Kidney capillary endothelial cell (primary cell): ENCODE measurements around the gene MGST1.
"Not testable (repeated sequence)": the region's sequence is repeated elsewhere in the genome, so short reads cannot be mapped to it uniquely, and the experiment has no call there.

Source experiments
- DNase-seq: peaks from one replicate; pipeline ENCODE4 v3.0.0-alpha.2; 2018; ENCODE audit warnings: low spot score

The MGST1 gene

GRCh38 chr12:16352481-16352880, 5.0 kb downstream of the MGST1 start:
- DNase-seq: no peak

DNA sequence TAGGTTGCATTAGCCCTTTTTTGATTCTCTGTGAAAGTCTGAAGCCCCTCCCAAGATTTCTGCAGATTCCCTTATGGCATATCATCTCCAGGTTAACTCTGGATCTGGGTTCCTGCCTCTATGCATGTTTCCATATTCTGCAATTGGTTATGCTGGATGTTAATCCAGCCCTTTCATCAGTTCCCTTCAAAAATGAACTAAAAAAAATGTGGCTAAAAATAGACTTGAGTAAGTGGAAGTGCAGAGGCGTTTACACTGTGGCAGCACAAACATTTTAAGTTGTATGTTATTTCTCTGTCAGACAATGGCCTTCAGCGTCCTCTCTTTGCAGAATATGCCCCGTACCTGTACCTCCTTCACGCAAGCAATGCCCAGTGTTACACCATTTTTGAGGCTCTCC, 11.4 kb downstream of the MGST1 start:
- DNase-seq: no peak

DNA sequence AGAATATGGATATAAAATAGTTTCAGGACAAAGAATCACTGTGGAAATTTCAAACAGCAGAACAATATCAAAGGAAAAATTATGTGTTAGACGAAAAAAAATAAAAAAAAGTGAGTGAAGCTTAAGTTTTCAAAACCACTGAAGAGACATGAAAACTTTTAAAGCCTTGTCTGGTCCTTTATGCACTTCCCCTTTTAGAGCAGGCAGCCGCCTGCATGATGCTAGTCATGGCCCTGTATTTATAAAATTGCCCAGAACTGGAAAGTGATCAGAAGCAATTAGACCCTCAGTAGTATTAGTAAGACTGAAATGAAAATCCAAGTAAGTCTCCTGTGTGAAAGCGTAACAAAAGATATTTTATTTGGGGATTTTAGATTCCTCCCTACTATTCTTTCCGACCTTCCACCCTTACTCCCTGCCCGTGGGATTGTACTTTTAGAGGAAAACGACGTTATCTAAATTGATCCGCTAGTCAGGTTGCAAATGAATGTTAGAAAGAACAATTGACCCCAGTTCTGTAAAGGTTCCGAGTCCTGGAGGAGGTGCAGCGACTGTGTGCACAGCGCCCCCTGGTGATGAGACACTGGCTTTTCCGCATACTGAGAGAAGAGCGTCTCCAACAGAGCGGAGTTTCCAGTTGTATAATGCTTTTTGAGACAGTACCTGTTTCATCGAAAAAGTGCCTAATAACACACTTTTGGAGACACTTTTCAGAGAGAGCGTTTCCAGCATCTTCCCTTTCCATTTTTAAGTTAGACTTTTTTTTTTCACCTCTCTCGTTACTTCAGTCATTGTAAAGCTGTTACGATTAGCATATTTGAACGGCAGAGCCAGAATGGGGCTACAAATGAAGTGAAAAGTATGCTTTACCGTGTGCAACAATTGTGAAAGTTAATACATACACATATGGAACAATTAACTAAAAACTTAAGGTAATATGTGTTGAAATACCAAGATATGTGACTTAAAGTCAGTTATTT, 12.4 kb downstream of the MGST1 start:
- DNase-seq: no peak

- DNase-seq: no peak
Observed at GRCh38 chr12:16361142-16361783, 13.8 kb downstream of the MGST1 start.

DNA sequence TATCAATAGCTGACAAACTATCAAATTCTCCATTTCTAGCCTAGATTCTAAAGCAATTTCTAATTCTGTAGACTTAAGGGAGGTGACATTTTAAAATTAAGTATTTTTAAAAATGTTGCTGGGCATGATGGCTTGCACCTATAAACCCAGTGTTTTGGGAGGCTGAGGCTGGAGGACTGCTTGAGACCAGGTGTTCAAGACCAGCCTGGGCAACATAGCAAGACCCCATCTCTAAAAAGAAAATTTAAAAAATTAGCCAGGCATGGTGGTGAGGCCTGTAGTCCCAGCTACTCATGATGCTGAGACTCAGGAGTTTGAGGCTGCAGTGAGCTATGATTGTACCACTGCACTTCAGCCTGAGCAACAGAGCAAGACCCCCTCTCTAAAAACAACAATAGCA, 15.1 kb downstream of the MGST1 start:
- DNase-seq: no peak

DNA sequence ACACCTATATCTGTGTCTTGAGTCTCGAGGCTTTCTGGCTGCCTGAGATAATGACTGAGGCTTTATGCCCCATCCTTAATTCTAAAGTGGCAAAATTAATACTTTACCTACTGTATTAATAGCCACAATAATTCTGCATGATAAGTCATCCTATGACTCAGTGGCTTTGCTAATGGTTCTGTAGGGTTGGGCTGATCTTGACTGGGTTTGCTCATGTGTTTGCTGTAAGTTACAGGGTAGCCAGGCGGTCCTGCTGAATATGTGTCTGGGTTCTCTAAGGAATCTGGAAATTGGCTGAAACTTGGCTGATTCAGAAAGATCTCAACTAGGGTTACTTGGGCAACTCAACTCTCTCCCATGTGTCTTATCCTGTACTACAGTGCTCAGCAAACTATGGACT, 21.7 kb downstream of the MGST1 start:
- no peak for DNase-seq

DNA sequence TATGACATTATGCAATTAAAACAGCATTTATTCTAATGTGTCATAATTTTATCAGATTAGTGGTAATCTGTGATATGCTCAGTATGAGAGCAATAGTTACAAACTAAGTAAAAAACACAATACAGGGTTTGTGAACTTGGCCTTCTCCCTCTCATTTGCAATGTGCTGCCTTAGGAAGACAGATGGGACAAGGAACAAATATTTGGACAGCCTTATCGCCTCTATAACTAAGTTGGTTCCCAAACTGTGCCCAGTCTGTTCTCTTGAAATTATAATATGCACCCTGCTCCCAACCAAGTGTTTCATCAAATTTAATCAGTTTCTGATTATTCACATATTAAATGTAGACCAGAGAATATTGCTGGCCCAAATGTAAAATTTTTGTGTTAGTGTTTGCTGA, 22.7 kb downstream of the MGST1 start:
- no peak for DNase-seq

DNA sequence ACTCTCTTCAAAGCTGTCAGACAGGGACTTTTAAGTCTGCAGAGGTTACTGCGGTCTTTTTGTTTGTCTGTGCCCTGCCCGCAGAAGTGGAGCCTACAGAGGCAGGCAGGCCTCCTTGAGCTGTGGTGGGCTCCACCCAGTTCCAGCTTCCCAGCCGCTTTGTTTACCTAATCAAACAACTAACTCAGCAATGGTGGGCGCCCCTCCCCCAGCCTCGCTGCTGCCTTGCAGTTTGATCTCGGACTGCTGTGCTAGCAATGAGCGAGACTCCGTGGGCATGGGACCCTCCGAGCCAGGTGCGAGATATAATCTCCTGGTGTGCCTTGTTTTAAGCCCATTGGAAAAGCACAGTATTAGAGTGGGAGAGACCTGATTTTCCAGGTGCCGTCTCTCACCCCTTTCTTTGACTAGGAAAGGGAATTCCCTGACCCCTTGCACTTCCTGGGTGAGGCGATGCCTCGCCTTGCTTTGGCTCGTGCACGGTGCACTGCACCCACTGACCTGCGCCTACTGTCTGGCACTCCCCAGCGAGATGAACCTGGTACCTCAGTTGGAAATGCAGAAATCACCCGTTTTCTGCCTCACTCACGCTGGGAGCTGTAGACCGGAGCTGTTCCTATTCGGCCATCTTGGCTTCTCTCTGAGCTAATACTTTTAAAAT, 35.3 kb downstream of the MGST1 start:
- DNase-seq: not testable (repeated sequence)

GRCh38 chr12:16384732-16385131, 37.3 kb downstream of the MGST1 start:
- no peak for DNase-seq

DNA sequence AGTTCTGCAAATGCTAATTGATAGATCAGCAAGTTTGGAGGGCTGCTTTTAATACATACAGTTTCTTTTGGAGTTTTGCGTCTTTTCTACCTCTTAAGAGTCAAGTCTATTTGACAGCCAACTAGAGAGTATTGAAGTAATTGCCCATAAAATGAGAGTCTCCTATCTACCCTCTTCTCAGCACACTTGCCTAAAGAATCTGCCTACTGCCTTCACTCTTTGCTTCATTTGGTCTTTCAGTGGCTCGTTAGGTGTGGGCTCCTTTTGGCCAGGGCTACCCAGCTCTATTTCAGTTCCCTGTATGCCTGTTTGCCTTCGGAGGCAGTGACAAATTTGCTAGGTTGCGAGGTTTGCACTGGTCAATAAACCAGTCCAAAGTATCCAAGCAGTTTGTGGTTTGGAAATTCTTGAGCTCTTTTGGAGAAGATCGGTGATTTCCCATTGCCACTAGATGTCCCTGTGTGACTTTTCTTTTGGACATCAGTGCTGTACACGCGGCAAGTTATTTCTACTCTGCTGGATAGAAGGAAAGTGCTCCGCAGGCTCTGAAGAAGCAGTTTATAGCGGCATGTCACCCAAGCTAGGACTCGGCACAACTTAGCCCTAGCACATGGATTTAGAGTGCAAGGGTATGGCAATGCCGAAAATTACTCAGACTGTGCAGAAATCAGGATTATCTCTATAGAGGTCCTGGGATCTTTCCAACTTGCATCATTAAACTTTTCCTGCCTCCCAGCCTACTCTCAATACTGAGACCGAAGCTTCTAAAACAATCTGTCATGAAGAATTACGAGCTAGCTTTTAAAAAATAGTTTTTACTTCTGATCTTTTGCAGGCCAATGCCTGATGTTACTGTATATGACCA, 38.6 kb downstream of the MGST1 start:
- no peak for DNase-seq

DNA sequence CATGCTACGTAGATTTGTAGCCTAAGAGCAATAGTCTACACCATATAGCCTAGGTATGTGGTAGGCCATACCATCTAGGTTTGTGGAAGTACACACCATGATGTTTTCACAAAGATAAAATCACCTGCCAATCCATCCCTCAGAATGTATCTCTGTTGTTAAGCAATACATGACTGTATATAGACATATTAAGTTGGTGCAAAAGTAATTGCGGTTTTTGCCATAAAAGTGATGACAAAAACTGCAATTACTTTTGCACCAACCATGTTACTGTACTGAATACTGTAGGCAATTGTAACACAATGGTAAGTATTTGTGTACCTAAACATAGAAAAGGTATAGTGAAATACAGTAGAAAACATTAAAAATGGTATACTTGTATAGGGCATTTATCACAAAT, 40.5 kb downstream of the MGST1 start:
- DNase-seq: no peak

- DNase-seq: no peak
Observed at GRCh38 chr12:16389594-16389993, 42.1 kb downstream of the MGST1 start.

GRCh38 chr12:16392846-16393535, 45.5 kb downstream of the MGST1 start:
- DNase-seq: no peak

DNA sequence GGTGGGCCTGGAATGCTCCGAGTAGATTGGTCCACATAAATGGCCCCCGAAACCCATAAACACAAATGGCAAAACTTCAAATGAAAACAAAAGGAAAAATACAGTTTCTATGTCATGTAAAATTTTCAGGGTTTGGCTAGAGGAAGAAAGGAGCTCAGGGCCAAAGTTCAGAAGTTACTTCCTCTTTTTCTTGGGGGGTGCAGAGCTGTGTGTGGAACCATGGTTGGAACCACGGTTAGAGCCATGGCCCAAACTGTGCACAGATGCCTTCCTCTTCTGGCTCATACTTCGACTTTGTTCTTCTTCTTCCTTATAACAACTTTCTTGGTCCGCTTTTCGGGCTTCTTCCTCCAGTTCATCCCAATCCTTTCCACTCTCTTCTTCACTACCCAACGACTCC, 51.7 kb downstream of the MGST1 start:
- no peak for DNase-seq

- not testable (repeated sequence) for DNase-seq
Observed at GRCh38 chr12:16401835-16402234, 54.4 kb downstream of the MGST1 start.

DNA sequence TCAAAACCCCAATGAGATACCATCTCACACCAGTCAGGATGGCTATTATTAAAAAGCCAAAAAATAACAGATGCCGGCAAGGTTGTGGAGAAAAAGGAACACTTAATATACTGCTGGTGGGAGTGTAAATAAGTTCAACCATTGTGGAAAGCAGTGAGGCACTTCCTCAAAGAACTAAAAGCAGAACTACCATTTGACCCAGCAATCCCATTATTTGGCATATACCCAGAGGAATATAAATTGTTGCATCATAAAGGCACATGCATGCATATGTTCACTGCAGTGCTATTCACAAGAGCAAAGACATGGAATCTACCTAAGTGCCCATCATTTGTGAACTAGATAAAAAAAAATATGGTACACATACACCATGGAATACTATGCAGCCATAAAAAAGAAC, 59.9 kb downstream of the MGST1 start:
- DNase-seq: no peak
